A549 (cell line): ENCODE data around the gene ICAM2. TPM values are rescaled to one million over a fixed set of nuclear protein-coding genes. Genes with fewer than 3 reads are reported as not detected.

Experiments
- ATAC-seq, 2 experiments: fragments of 200-7000 bp in 1 of 2; fragments of >200 bp in 1 of 2; cut with Nextera tagmentation in 1 of 2; cut with Tn5 transposase in 1 of 2; 3 replicates each; pipeline versions ENCODE4 v1.8.0 to v1.9.1; 2018 to 2020; ENCODE audit warnings: mild to moderate bottlenecking in 1 of 2, moderate library complexity in 1 of 2
- CTCF ChIA-PET: fragments of 300-600 bp; sonication (Branson Sonifier 250); formaldehyde crosslinking; extraction: SDS; loops from one replicate; lab custom pipeline; 2021; ENCODE audit warnings: antibody characterized with exemption, inconsistent platforms; lab: Yijun Ruan, JAX
- POLR2A ChIA-PET: fragments of 350-600 bp; formaldehyde crosslinking; extraction: SDS; loops from one replicate; lab custom pipeline; 2021; ENCODE audit warnings: antibody characterized with exemption, inconsistent platforms; lab: Yijun Ruan, JAX
- DNase-seq, 2 experiments: peaks; one replicate each; pipeline versions ENCODE4 v3.0.0 to v3.0.0-alpha.2; 2011 to 2016; ENCODE audit warnings: low read depth in 1 of 2, low spot score in 1 of 2
- FAIRE-seq: peaks from 2 replicates; lab custom pipeline; 2011; peaks lifted over from hg19 to GRCh38; lab: Jason Lieb, UNC
- H3K27ac ChIP-seq, 2 experiments: fragments of >200 bp; sonication (Bioruptor Twin); formaldehyde crosslinking; 3 replicates each; pipeline ENCODE4 v1.5.1; 2016 to 2017
- H3K4me1 ChIP-seq: fragments of >200 bp; sonication (Bioruptor Twin); formaldehyde crosslinking; 3 replicates; pipeline ENCODE4 v1.6.1; 2016
- H3K4me2 ChIP-seq: fragments of >200 bp; sonication (Bioruptor Twin); formaldehyde crosslinking; 3 replicates; pipeline ENCODE4 v1.6.1; 2016
- H3K4me3 ChIP-seq: fragments of >200 bp; sonication (Bioruptor Twin); formaldehyde crosslinking; 3 replicates; pipeline ENCODE4 v1.5.1; 2016
- H3K9me3 ChIP-seq: fragments of >200 bp; sonication (Bioruptor Twin); formaldehyde crosslinking; 3 replicates; pipeline ENCODE4 v1.6.1; 2016
- BCL3 ChIP-seq: fragments of >200 bp; sonication (Bioruptor Twin); formaldehyde crosslinking; IDR thresholded peaks from 3 replicates; pipeline ENCODE4 v1.6.1; 2016
- BHLHE40 ChIP-seq: IDR thresholded peaks from 2 replicates; pipeline ENCODE4 v1.6.1; 2012; ENCODE audit warnings: low read depth, low read length, inconsistent platforms
- CBX8 ChIP-seq: fragments of 200-600 bp; sonication (generic); IDR thresholded peaks from 2 replicates; pipeline ENCODE4 v1.6.1; 2016
- CHD4 ChIP-seq: fragments of 200-600 bp; sonication (generic); IDR thresholded peaks from 2 replicates; pipeline ENCODE4 v1.6.1; 2016; ENCODE audit warnings: antibody characterized with exemption, mild to moderate bottlenecking, borderline replicate concordance
- EHMT2 ChIP-seq: fragments of 200-600 bp; sonication (generic); IDR thresholded peaks from 2 replicates; pipeline ENCODE4 v1.6.1; 2016; ENCODE audit warnings: antibody characterized with exemption, low read depth, mild to moderate bottlenecking, moderate library complexity
- ELK1 ChIP-seq: fragments of 150-350 bp; IDR thresholded peaks from 2 replicates; pipeline ENCODE4 v1.6.1; 2014; ENCODE audit warnings: low read depth, mild to moderate bottlenecking, low read length
- ESRRA ChIP-seq: fragments of 150-350 bp; IDR thresholded peaks from 2 replicates; pipeline ENCODE4 v1.6.1; 2014; ENCODE audit warnings: mild to moderate bottlenecking, low read length, borderline replicate concordance
- FOXS1 ChIP-seq: fragments of 250-450 bp; sonication (Bioruptor Pico); IDR thresholded peaks from 2 replicates; pipeline ENCODE4 v1.5.0; 2020; ENCODE audit warnings: mild to moderate bottlenecking, moderate library complexity
- HDAC2 ChIP-seq: fragments of 200-600 bp; sonication (generic); IDR thresholded peaks from 2 replicates; pipeline ENCODE4 v1.6.1; 2016
- HES2 ChIP-seq: fragments of >200 bp; sonication (Bioruptor Twin); formaldehyde crosslinking; IDR thresholded peaks from 2 replicates; pipeline ENCODE4 v1.6.1; 2016
- HEYL ChIP-seq: fragments of 250-450 bp; sonication (Bioruptor Pico); IDR thresholded peaks from 2 replicates; pipeline ENCODE4 v1.8.0; 2021; ENCODE audit warnings: mild to moderate bottlenecking, moderate library complexity
- HOXB13 ChIP-seq: fragments of 250-450 bp; sonication (Bioruptor Pico); IDR thresholded peaks from 2 replicates; pipeline ENCODE4 v1.5.0; 2020; ENCODE audit warnings: low read depth, mild to moderate bottlenecking, moderate library complexity
- HOXB5 ChIP-seq: fragments of 250-450 bp; sonication (Bioruptor Pico); IDR thresholded peaks from 2 replicates; pipeline ENCODE4 v1.5.0; 2020; ENCODE audit warnings: mild to moderate bottlenecking, moderate library complexity
- KDM5A ChIP-seq: fragments of 200-600 bp; sonication (generic); IDR thresholded peaks from 2 replicates; pipeline ENCODE4 v1.6.1; 2016; ENCODE audit warnings: antibody characterized with exemption, mild to moderate bottlenecking
- MAFK ChIP-seq: fragments of 450-650 bp; IDR thresholded peaks from 2 replicates; pipeline ENCODE4 v1.6.1; 2014; ENCODE audit not compliant: partially characterized antibody
- MAX ChIP-seq: IDR thresholded peaks from 2 replicates; pipeline ENCODE4 v1.6.1; 2012
- NPAS2 ChIP-seq: fragments of 250-450 bp; sonication (Bioruptor Pico); IDR thresholded peaks from 2 replicates; pipeline ENCODE4 v1.8.0; 2022; ENCODE audit warnings: mild to moderate bottlenecking, moderate library complexity, borderline replicate concordance
- NR3C1 ChIP-seq: fragments of >200 bp; sonication (Bioruptor Twin); formaldehyde crosslinking; IDR thresholded peaks from 3 replicates; pipeline ENCODE4 v1.6.1; 2017
- PBX3 ChIP-seq: IDR thresholded peaks from 2 replicates; pipeline ENCODE4 v1.6.1; 2012
- PHF8 ChIP-seq: fragments of 200-600 bp; sonication (generic); IDR thresholded peaks from 2 replicates; pipeline ENCODE4 v1.6.1; 2016; ENCODE audit warnings: low read depth, mild to moderate bottlenecking, antibody characterized with exemption, moderate library complexity, borderline replicate concordance
- ZNF302 ChIP-seq: fragments of 250-450 bp; sonication (Bioruptor Pico); IDR thresholded peaks from 2 replicates; pipeline ENCODE4 v1.9.0; 2021; ENCODE audit warnings: inconsistent platforms, mild to moderate bottlenecking, moderate library complexity
- WGBS: methylation state at CpG from one replicate; pipeline ENCODE4 v1.1.6; 2017; ENCODE audit errors: missing lambda C conversion rate; 5-methylcytosine and 5-hydroxymethylcytosine counted together
- polyA plus RNA-seq, 4 experiments: library from polyadenylated mRNA; depleted of rRNA in 3 of 4; stranded (reverse); fragments of >200 nt; fragmentation: RNase III in 1 of 4; extraction: RNeasy Plus Mini Kit Qiagen cat#74134 plus additional on column Dnase treatment in 1 of 4; gene quantifications; 2 replicates in 3 of 4; 3 replicates in 1 of 4; pipeline ENCODE4 v1.2.3, GENCODE V29; 2011 to 2017
- TF ChIP-seq, protein P1 (sequence below): fragments of 250-450 bp; sonication (Bioruptor Pico); IDR thresholded peaks from 2 replicates; pipeline ENCODE4 v1.5.0; 2020; ENCODE audit warnings: low read depth, mild to moderate bottlenecking, moderate library complexity
- TF ChIP-seq, protein P2 (sequence below): IDR thresholded peaks from 2 replicates; pipeline ENCODE4 v1.6.1; 2012; ENCODE audit warnings: low read depth, borderline replicate concordance
- TF ChIP-seq, protein P3 (sequence below): fragments of >200 bp; sonication (Bioruptor Twin); formaldehyde crosslinking; IDR thresholded peaks from 3 replicates; pipeline ENCODE4 v1.5.1; 2016

ICAM2 gene
- polyA plus RNA-seq, 2 of the 4 experiments (the other 2 are of a cell fraction): not detected

GRCh38 chr17:63998721-63999679 is 21.4 kb downstream of the ICAM2 start:
- FAIRE-seq (no peak), ATAC-seq (peak in 1 of 2 experiments; percentile 1; a peak in 1 of 6 replicates), DNase-seq (no peak)
- Histone ChIP-seq H3K27ac (peak overlapping the region; percentile 52 to 81; a peak in 5 of 6 replicates), H3K4me1 (peaks cover 9% of the 10 kb centered on the region), H3K4me3 (peak overlapping the region; percentile 63), H3K9me3 (no peaks in the 10 kb centered on the region), H3K4me2 (peak overlapping the region; percentile 81)
- 51% methylated on average over 19 of the region's 33 CpGs for WGBS
- ChIA-PET POLR2A (no interaction called here), CTCF (interaction anchor here (0.7 to 4.4 kb wide), 9 partner anchors 8 to 135 kb away, joined by 3 to 24 read pairs (median 6); partner anchors contain the start of genes CSHL1 and GH1)
- no peak for TF ChIP-seq NPAS2
- no peak for TF ChIP-seq FOXS1 (CRISPR knock-in tag)
- TF ChIP-seq EHMT2: no peak
- TF ChIP-seq ESRRA: no peak
- no peak for TF ChIP-seq CBX8
- no peak for TF ChIP-seq HOXB13 (CRISPR knock-in tag)
- TF ChIP-seq, protein P1, sequence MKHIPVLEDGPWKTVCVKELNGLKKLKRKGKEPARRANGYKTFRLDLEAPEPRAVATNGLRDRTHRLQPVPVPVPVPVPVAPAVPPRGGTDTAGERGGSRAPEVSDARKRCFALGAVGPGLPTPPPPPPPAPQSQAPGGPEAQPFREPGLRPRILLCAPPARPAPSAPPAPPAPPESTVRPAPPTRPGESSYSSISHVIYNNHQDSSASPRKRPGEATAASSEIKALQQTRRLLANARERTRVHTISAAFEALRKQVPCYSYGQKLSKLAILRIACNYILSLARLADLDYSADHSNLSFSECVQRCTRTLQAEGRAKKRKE (CRISPR knock-in tag): no peak
- no peak for TF ChIP-seq CHD4
- no peak for TF ChIP-seq NR3C1
- TF ChIP-seq PBX3: no peak
- no peak for TF ChIP-seq PHF8
- no peak for TF ChIP-seq KDM5A
- no peak for TF ChIP-seq ELK1
- TF ChIP-seq BHLHE40: no peak
- TF ChIP-seq, protein P2, sequence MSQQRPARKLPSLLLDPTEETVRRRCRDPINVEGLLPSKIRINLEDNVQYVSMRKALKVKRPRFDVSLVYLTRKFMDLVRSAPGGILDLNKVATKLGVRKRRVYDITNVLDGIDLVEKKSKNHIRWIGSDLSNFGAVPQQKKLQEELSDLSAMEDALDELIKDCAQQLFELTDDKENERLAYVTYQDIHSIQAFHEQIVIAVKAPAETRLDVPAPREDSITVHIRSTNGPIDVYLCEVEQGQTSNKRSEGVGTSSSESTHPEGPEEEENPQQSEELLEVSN: no peak
- TF ChIP-seq HEYL (CRISPR knock-in tag): no peak
- no peak for TF ChIP-seq MAFK
- no peak for TF ChIP-seq MAX

DNA sequence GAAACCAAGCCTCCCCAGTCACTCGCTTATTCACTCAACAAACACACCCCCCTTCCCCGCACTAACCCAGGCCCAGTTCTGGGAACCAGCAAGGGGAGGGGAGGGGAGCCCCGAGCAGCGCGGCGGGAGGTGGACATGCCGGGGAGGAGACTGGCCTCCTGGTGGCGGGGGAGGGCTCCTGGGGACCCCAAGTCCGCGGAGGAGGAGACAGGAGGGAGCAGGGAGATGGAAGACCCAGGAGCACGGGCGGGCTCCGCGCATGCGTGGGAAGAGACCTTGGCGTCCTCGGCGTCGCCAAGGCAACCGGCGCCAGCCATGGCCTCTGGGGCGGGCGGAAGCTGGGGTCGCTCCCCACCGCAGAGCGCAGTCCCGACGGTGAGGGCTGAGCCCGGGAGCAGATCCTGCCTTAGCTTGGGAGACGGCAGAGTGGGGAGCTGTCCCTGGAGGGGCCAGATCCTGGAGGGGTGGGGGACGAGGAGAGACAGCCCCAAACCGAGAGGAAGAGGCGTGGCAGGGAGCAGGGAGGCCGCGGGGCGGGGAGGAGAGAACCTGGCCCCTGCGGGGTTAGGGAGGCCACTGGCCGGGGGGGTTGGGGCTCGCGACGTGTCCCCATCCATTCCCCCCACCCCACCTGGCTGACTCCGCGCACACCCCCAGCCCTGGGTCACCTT is 22.2 kb downstream of the ICAM2 start, which contains the start of gene PRR29:
Gene PRR29 (plus strand): TSS at position 302 of the 671 bp plus-strand sequence. CDS start 14 bp downstream, at position 316.
- ChIA-PET POLR2A (no interaction called here), CTCF (interaction anchor here (1.0 to 2.5 kb wide), 6 partner anchors 27 to 136 kb away, joined by 3 to 10 read pairs (median 6); partner anchors contain the start of genes CSHL1 and GH1)
- H3K4me3 ChIP-seq: peak within 1 kb of the TSS; percentile 63
- peak within 1 kb of the TSS; percentile 81 for H3K4me2 ChIP-seq
- H3K4me1 ChIP-seq: peaks cover 9% of the 10 kb centered on the region
- H3K9me3 ChIP-seq: no peaks in the 10 kb centered on the region
- FAIRE-seq: no peak
- DNase-seq: peak; percentile 71 to 95
- 12% methylated on average over 26 of the region's 43 CpGs for WGBS
- TF ChIP-seq HES2 (no peak), HDAC2 (no peak), HOXB13 (CRISPR knock-in tag) (no peak), ZNF302 (CRISPR knock-in tag) (no peak), MAFK (no peak), FOXS1 (CRISPR knock-in tag) (no peak), HOXB5 (CRISPR knock-in tag) (no peak), BCL3 (no peak), EHMT2 (no peak)
- TF ChIP-seq, protein P3, sequence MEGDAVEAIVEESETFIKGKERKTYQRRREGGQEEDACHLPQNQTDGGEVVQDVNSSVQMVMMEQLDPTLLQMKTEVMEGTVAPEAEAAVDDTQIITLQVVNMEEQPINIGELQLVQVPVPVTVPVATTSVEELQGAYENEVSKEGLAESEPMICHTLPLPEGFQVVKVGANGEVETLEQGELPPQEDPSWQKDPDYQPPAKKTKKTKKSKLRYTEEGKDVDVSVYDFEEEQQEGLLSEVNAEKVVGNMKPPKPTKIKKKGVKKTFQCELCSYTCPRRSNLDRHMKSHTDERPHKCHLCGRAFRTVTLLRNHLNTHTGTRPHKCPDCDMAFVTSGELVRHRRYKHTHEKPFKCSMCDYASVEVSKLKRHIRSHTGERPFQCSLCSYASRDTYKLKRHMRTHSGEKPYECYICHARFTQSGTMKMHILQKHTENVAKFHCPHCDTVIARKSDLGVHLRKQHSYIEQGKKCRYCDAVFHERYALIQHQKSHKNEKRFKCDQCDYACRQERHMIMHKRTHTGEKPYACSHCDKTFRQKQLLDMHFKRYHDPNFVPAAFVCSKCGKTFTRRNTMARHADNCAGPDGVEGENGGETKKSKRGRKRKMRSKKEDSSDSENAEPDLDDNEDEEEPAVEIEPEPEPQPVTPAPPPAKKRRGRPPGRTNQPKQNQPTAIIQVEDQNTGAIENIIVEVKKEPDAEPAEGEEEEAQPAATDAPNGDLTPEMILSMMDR: no peak
- peak; percentile 75 to 90 for ATAC-seq
- H3K27ac ChIP-seq: peak within 1 kb of the TSS; percentile 52 to 81
